IPS-20b (cell line): ENCODE results near the gene CD300A.

Experiments used
- H3K27ac ChIP-seq: one replicate; pipeline ENCODE4 v1.5.1; 2013; ENCODE audit warnings: low read length
- H3K27me3 ChIP-seq: 2 replicates; pipeline ENCODE4 v1.6.1; 2013; ENCODE audit warnings: mild to moderate bottlenecking, low read length, inconsistent platforms; ENCODE audit not compliant: insufficient read depth
- H3K36me3 ChIP-seq: 2 replicates; pipeline ENCODE4 v1.6.1; 2013; ENCODE audit warnings: low read depth, mild to moderate bottlenecking, inconsistent platforms, low read length, moderate library complexity; ENCODE audit not compliant: insufficient read depth
- H3K4me1 ChIP-seq: 2 replicates; pipeline ENCODE4 v1.6.1; 2013; ENCODE audit warnings: mild to moderate bottlenecking, control low read depth, inconsistent platforms, low read length, moderate library complexity; ENCODE audit not compliant: insufficient read depth
- H3K4me3 ChIP-seq: 2 replicates; pipeline ENCODE4 v1.5.1; 2013; ENCODE audit warnings: mild to moderate bottlenecking, low read length, inconsistent platforms
- H3K9ac ChIP-seq: 2 replicates; pipeline ENCODE4 v1.6.1; 2013; ENCODE audit warnings: low read depth, mild to moderate bottlenecking, inconsistent platforms, low read length, moderate library complexity
- H3K9me3 ChIP-seq: 2 replicates; pipeline ENCODE4 v1.6.1; 2013; ENCODE audit warnings: mild to moderate bottlenecking, low read depth, low read length, inconsistent platforms; ENCODE audit not compliant: insufficient read depth

CD300A gene

DNA sequence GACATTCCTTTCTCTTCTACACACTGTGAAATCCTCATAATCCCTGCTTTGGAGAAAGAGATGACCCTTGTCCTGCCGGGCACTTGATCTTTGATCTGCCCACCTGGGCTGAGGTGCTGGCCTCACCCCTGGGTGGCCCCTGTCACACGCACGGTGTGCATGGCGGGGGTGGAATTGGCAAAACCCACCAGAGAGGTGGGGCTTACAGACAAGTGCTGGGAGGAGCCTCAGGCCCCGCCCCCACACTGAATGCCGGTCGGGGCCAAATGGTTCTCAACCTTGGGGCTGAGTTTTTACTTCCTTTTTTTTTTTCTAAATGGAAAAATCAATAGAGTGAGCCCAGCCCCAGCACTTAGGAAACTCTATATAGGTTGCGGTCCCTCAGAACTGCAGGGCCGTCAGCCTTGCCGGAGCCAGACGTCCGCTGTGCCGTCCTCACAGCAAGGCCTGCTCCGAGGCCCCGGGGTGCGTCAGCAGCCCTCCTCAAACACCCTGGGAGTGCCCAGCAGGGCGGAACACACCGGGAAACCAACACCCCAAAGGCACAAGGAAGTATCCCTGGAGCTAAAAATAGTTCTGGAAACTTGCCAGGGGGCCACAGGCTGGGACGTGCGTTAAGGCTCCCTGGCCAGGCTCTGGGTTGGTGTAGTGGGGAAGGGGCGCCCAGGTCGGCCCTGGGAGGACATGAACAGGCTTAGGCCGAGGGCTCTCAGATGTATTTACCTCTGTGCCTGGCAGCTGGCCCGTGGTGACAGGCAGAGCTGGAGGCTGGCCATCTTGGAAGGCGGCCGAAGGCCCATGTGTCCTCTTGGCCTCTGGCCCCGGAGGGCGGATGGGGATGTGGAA lies 23.5 kb upstream of the CD300A start:
- Histone ChIP-seq H3K27ac (no peak overlapping the region), H3K4me3 (no peak overlapping the region), H3K4me1 (peaks cover 6% of the 10 kb centered on the region; the same call in 1 of the 2 replicates), H3K9ac (no peak overlapping the region), H3K9me3 (no peaks in the 10 kb centered on the region), H3K27me3 (no peaks in the 10 kb centered on the region), H3K36me3 (no peaks in the 10 kb centered on the region; the same call in 1 of the 2 replicates)

DNA sequence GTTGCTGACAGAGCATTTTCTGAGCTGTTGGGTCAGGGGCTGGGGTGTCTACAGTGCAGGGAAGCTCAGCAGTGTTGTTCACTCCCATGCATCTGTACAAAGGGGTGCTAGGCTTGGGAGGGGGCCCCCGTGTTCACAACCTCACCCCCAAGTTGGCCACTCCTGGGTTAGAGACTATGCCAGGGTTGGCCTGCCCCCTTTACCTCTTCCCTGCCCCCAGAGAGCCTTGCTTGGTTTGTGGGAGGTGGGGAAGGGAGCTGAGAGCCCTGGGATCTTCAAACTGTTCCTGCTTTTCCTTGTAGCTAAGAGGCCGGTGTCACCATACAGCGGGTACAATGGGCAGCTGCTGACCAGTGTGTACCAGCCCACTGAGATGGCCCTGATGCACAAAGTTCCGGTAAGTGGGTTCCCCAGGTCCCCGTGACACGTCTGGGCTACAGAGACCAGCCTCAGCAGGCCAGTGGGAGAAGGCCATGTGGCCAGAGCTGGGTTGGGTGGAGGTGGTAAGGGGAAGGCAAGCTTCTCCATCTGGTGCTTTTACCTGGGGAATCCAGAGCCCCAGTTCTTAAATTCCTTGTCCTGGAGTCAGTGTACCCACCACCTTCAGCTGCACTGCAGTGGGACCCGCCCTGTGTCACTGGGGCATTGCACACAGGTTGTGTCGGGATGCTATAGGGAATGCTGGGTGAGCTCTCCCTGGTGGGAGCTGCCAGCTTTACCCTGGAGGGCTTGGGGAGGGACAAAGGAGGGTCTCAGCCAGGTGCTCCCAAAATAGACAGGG lies 22.7 kb upstream of the CD300A start:
- H3K9ac ChIP-seq: no peak overlapping the region
- no peaks in the 10 kb centered on the region for H3K27me3 ChIP-seq
- H3K27ac ChIP-seq: no peak overlapping the region
- no peaks in the 10 kb centered on the region for H3K9me3 ChIP-seq
- no peak overlapping the region for H3K4me3 ChIP-seq
- H3K4me1 ChIP-seq: peaks cover 6% of the 10 kb centered on the region; the same call in 1 of the 2 replicates
- H3K36me3 ChIP-seq: no peaks in the 10 kb centered on the region; the same call in 1 of the 2 replicates

DNA sequence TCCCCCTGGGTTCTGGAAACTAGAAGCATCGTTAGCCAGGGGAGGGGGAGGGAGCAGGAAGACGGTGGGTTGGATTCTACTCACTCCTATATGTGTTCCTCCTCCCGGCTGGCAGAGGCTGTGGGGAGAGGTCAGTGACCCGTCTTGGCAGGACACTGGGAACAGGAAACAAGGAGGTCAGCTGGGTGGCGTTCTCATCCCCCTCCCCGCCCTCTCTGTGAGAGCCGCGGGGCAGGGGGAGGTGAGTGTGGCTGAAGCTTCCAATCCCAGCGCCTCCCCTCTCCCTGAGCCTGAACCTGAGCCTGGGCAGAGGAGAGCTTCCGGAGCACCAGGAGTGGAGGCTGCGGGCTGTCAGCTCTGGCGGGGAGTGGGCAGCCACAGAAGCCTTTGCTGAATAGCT lies 22.0 kb upstream of the CD300A start:
- Histone ChIP-seq H3K4me3 (no peak overlapping the region), H3K36me3 (no peaks in the 10 kb centered on the region; the same call in 1 of the 2 replicates), H3K27me3 (no peaks in the 10 kb centered on the region), H3K9me3 (no peaks in the 10 kb centered on the region), H3K9ac (no peak overlapping the region), H3K27ac (no peak overlapping the region), H3K4me1 (peaks cover 6% of the 10 kb centered on the region; the same call in 1 of the 2 replicates)

DNA sequence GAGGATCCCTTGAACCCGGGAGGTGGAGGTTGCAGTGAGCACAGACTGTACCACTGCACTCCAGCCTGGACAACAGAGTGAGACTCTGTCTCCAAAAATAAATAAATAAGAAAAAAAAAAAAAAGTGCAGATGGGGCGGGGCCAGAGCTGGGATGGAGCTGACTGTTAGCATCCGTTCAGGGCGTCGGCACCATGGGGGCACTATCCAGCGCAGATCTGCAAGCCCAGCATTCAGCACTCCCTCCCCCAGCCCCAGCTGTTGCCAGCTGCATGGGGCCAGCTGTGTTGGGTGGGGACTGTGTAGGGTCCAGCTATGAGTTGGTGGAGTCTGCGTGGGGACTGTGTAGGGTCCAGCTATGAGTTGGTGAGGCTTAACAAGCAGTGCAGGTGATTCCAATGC lies 21.3 kb upstream of the CD300A start:
- H3K36me3 ChIP-seq: no peaks in the 10 kb centered on the region; the same call in 1 of the 2 replicates
- no peak overlapping the region for H3K4me3 ChIP-seq
- H3K9ac ChIP-seq: no peak overlapping the region
- no peak overlapping the region for H3K27ac ChIP-seq
- H3K9me3 ChIP-seq: no peaks in the 10 kb centered on the region
- peaks cover 6% of the 10 kb centered on the region; the same call in 1 of the 2 replicates for H3K4me1 ChIP-seq
- no peaks in the 10 kb centered on the region for H3K27me3 ChIP-seq

DNA sequence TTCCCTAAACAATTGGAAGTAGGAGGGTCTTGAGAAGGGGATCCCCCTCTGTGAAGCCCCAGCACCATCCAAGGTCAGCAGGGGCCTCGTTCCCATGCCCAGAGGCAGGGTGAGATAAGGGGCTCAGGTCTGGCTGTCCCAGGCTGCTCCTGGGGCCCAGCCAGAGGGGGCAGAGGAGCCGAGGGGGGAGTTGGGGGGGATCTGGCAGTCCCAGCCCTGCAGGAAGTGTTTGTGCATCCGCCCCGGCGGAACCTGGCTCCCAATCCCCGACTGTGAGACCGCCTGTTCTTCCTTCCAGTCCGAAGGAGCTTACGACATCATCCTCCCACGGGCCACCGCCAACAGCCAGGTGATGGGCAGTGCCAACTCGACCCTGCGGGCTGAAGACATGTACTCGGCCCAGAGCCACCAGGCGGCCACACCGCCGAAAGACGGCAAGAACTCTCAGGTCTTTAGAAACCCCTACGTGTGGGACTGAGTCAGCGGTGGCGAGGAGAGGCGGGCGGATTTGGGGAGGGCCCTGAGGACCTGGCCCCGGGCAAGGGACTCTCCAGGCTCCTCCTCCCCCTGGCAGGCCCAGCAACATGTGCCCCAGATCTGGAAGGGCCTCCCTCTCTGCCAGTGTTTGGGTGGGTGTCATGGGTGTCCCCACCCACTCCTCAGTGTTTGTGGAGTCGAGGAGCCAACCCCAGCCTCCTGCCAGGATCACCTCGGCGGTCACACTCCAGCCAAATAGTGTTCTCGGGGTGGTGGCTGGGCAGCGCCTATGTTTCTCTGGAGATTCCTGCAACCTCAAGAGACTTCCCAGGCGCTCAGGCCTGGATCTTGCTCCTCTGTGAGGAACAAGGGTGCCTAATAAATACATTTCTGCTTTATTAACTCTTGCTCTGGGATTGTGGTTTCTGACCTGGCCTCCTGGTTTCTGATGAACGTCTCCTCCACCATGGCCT lies 19.6 kb upstream of the CD300A start:
- Histone ChIP-seq H3K27ac (no peak overlapping the region), H3K27me3 (peaks cover 12% of the 10 kb centered on the region), H3K9ac (no peak overlapping the region), H3K9me3 (no peaks in the 10 kb centered on the region), H3K36me3 (no peaks in the 10 kb centered on the region), H3K4me3 (no peak overlapping the region), H3K4me1 (peaks cover 8% of the 10 kb centered on the region)

DNA sequence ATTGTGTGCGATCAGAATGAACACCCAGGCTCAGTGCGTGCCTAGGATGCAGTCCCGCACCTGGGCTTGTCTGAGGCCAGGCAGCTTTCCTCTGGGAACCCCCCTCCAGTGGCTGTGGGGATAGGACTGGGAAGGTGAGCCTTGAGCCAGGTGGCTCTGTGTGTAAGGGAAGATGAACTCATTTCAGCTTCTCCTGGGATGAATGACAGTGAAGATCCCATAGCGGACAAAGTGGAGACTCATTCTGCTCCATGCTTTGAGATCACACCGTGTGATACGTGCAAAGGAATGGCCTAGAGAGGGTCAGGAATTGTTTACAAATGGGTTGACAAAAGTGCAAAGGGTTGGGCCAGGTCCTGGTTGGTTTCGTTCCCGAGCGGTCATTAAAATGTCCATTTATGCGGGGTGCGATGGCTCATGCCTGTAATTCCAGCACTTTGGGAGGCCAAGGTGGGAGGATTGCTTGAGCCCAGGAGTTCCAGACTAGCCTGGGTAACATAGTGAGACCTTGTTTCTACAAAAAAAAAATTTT lies 18.7 kb upstream of the CD300A start:
- peaks cover 20% of the 10 kb centered on the region for H3K27me3 ChIP-seq
- no peaks in the 10 kb centered on the region for H3K9me3 ChIP-seq
- H3K27ac ChIP-seq: no peak overlapping the region
- H3K9ac ChIP-seq: no peak overlapping the region
- peaks cover 12% of the 10 kb centered on the region for H3K4me1 ChIP-seq
- H3K36me3 ChIP-seq: no peaks in the 10 kb centered on the region
- H3K4me3 ChIP-seq: no peak overlapping the region

DNA sequence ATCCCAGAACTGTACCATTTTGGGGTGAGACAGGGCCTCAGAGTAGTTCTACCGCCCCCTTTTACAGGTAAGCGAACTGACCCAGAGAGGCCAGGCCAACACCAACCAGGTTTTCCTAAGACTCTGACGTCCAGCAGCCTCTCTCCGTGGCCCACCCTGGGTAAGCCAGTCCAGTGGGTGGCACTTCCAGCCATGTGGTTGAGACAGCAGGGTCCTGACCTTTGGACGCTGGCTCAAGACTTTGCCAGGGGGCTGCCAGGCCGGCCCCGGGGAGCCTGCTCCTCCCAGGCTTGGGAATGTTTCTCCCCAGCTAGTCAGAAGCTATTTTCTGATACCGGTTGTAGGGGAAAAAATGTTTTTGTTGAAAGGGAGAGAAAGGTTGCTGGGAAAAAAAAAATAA lies 17.7 kb upstream of the CD300A start:
- H3K27me3 ChIP-seq: peaks cover 31% of the 10 kb centered on the region
- no peaks in the 10 kb centered on the region for H3K36me3 ChIP-seq
- H3K4me1 ChIP-seq: peaks cover 11% of the 10 kb centered on the region
- H3K9me3 ChIP-seq: no peaks in the 10 kb centered on the region
- H3K9ac ChIP-seq: no peak overlapping the region
- no peak overlapping the region for H3K4me3 ChIP-seq
- no peak overlapping the region for H3K27ac ChIP-seq

DNA sequence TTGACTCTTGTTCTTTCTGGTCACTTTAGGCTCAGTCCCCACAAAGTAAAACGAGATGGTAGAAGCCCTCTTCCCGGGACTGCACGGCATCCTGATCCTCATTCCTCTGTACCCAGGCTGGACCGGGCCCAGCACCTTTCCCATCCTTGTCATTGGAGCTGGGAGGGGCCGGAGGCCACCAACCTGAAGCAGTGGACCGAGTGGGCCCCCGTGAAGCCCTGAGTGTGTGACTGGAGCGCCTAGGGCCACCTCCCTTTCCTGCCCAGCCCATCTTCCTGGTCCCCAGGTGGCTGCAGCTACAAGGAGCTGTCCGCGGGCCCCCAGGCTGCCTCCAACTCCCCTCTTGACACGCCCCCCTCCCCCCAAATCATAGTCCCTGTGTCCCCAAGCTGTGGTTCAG lies 17.1 kb upstream of the CD300A start:
- peaks cover 9% of the 10 kb centered on the region for H3K4me1 ChIP-seq
- H3K9me3 ChIP-seq: no peaks in the 10 kb centered on the region
- H3K27ac ChIP-seq: no peak overlapping the region
- no peaks in the 10 kb centered on the region for H3K36me3 ChIP-seq
- H3K27me3 ChIP-seq: peaks cover 32% of the 10 kb centered on the region
- no peak overlapping the region for H3K4me3 ChIP-seq
- H3K9ac ChIP-seq: no peak overlapping the region

DNA sequence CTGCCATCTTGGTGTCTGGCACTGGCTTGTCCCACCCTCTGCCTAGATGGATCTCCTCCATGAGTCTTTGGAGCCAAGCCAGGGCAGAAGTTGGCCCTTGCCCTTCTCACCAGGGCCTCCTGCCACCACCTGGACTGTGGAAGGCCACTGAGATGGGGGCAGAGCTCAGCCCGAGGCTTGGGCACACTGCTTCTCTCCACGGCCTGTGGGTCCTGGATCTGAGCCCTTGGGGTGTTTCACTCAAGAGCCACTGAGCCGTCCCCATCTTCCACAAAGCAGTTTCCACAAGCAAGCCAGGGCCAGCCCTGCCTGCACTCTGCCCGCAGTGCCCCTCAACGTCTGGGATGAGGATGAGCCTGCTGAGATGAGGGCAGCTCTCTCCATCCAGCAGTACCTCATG lies 16.7 kb upstream of the CD300A start:
- Histone ChIP-seq H3K36me3 (no peaks in the 10 kb centered on the region), H3K4me3 (no peak overlapping the region), H3K4me1 (peaks cover 13% of the 10 kb centered on the region), H3K27me3 (peaks cover 36% of the 10 kb centered on the region), H3K27ac (no peak overlapping the region), H3K9ac (no peak overlapping the region), H3K9me3 (no peaks in the 10 kb centered on the region)

DNA sequence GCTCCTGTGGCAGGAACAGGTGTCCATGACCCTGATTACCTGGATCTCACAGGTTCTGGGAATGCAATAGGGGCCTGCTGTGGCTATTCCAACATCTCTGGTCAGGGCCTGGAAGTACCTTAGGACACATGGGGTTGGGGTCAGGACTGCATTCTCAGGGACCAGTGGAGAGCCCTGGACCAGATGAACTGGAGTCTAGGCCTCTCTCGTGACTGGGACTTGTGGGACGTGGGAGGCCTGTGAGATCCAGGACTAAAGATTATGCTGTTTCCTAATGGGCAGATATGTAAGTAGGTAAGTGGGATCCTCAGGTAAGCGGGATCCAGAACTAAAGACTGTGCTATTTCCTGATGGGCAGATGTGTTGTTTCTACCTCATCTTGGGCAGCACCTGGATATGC lies 16.2 kb upstream of the CD300A start:
- no peak overlapping the region for H3K4me3 ChIP-seq
- H3K27me3 ChIP-seq: peaks cover 41% of the 10 kb centered on the region
- H3K9ac ChIP-seq: no peak overlapping the region
- no peaks in the 10 kb centered on the region for H3K36me3 ChIP-seq
- H3K27ac ChIP-seq: no peak overlapping the region
- no peaks in the 10 kb centered on the region for H3K9me3 ChIP-seq
- H3K4me1 ChIP-seq: peaks cover 17% of the 10 kb centered on the region

DNA sequence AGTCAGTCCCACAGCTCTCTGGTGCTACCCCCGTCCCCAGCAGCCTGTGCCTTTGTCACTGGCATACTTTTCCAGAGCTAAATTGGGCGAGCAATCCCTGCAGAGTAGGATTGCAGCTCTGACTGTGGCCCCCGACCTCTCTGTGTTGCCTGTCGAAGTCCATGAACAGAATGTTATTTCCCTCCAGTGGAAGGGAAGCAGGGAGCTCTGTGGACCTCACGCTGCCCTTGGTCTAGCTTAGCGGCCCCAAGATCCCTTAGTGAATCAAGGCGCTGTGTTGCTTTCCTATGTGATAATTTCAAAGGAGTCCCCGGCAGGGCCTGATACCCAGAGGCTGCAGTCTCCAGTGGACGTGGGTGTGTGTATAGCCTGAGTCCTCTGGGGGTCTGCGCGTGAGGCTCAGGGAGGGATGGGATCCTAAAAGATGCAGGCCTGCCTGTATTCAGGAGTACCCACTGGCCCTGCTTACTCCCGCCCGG lies 15.5 kb upstream of the CD300A start:
- peaks cover 17% of the 10 kb centered on the region for H3K4me1 ChIP-seq
- no peak overlapping the region for H3K27ac ChIP-seq
- H3K27me3 ChIP-seq: peaks cover 45% of the 10 kb centered on the region
- no peak overlapping the region for H3K4me3 ChIP-seq
- H3K36me3 ChIP-seq: no peaks in the 10 kb centered on the region
- no peak overlapping the region for H3K9ac ChIP-seq
- H3K9me3 ChIP-seq: no peaks in the 10 kb centered on the region
